ENCODE measurements around the gene KIF17.

The KIF17 gene

DNA sequence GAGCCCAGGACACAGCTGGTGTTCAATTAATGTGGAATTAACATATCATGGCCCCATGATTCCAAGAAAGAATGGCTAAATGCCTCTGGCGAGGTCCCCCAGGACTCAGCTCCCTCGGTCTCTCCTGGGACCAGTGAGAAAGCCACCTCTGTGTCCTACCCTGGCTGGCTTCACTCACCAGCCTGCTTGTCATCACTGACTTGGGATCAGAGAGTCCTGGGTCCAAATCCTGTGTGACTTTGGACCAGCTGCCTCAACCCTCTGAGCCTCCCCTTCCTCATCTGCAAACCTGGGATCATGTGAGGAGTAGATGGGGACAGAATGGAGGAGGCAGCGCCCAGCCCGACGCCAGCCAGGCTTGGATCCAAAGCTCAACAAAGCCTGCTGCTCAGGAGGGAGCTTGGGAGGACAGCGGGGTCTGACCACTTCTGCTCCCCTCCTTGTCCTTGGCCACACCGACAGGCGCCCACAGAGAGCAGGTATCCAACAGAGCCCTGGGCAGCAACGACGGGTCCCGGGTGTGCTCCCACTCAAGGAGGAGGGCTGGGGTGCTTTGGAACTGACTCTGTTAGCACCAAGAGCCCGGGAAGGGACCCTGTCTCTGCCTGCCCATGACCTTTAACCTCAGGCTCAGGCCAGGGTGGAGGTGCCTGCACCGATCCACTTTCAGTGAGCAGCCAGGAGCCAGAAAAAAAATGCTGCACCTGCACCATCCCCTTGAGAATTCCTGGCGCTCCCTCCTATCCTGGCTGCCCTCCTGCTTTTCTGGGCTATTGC lies 11.5 kb upstream of the KIF17 start:
- Mint-ChIP-seq H3K27me3 (ENCODE audit: low read depth, poor library complexity) (peaks cover 68% of the 10 kb centered on the region), H3K36me3 (ENCODE audit: low read depth) (no peaks in the 10 kb centered on the region), H3K9me3 (no peaks in the 10 kb centered on the region), H3K4me1 (peaks cover 27% of the 10 kb centered on the region), H3K27ac (no peak overlapping the region), H3K4me3 (peak overlapping the region; percentile 58)
- no peak for DNase-seq
- TF ChIP-seq, protein P1, sequence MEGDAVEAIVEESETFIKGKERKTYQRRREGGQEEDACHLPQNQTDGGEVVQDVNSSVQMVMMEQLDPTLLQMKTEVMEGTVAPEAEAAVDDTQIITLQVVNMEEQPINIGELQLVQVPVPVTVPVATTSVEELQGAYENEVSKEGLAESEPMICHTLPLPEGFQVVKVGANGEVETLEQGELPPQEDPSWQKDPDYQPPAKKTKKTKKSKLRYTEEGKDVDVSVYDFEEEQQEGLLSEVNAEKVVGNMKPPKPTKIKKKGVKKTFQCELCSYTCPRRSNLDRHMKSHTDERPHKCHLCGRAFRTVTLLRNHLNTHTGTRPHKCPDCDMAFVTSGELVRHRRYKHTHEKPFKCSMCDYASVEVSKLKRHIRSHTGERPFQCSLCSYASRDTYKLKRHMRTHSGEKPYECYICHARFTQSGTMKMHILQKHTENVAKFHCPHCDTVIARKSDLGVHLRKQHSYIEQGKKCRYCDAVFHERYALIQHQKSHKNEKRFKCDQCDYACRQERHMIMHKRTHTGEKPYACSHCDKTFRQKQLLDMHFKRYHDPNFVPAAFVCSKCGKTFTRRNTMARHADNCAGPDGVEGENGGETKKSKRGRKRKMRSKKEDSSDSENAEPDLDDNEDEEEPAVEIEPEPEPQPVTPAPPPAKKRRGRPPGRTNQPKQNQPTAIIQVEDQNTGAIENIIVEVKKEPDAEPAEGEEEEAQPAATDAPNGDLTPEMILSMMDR (IDR thresholded peaks at IDR 0.05), result no peak

GRCh38 chr1:20728371-20729154 lies 10.8 kb upstream of the KIF17 start:
- Mint-ChIP-seq H3K9me3 (no peaks in the 10 kb centered on the region), H3K36me3 (ENCODE audit: low read depth) (no peaks in the 10 kb centered on the region), H3K27me3 (ENCODE audit: low read depth, poor library complexity) (peaks cover 60% of the 10 kb centered on the region), H3K27ac (no peak overlapping the region), H3K4me3 (no peak overlapping the region), H3K4me1 (peaks cover 27% of the 10 kb centered on the region)
- TF ChIP-seq, protein P1 (IDR thresholded peaks at IDR 0.05), result no peak
- DNase-seq, result no peak

GRCh38 chr1:20727746-20728316 lies 10.0 kb upstream of the KIF17 start:
- Mint-ChIP-seq H3K36me3 (ENCODE audit: low read depth) (no peaks in the 10 kb centered on the region), H3K9me3 (no peaks in the 10 kb centered on the region), H3K4me3 (no peak overlapping the region), H3K27ac (no peak overlapping the region), H3K27me3 (ENCODE audit: low read depth, poor library complexity) (peaks cover 52% of the 10 kb centered on the region), H3K4me1 (peaks cover 22% of the 10 kb centered on the region)
- DNase-seq, result no peak
- TF ChIP-seq, protein P1 (IDR thresholded peaks at IDR 0.05), result no peak

DNA sequence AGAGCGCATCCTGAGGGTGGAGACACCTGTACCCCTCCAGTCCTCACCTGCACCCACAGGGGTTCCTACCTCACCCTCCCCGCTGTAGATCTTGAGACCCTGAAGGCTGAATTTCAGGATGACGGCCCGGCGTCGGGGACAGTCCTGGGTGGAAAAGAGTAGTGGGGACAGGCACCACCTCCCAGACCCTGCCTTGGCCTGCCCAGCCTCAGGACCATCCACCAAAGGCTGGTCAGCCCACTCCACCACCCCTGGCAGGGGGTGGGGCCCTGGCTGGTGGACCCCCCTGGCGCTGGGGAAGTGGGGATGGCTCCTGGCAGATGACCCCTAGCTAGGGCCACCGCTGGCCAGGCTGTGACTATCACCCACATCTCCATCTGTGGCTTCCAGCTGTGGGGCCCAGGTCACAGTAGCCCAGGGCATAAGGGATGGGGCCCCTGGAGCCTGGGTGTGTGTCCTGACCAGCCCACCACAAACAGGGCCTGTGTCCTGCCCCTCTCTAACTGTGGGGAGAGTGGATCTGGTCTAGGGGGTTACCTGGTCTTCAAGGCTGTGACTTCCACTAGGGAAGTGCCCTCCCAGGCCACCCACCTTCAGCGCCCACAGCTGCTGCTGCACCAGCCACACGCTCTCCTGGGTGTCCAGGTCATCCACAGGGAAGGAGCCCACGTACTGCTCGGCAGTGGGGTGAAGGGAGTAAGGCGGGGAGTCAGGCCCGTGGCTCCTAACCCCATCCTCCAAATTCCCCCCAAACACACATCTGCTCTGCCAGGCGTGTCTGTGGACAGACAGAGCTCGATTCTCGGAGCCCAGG lies 9.3 kb upstream of the KIF17 start:
- peaks cover 46% of the 10 kb centered on the region for H3K27me3 Mint-ChIP-seq (ENCODE audit: low read depth, poor library complexity)
- no peaks in the 10 kb centered on the region for H3K9me3 Mint-ChIP-seq
- H3K4me3 Mint-ChIP-seq, result no peak overlapping the region
- H3K4me1 Mint-ChIP-seq, result peaks cover 22% of the 10 kb centered on the region
- H3K36me3 Mint-ChIP-seq (ENCODE audit: low read depth), result no peaks in the 10 kb centered on the region
- no peak for DNase-seq
- H3K27ac Mint-ChIP-seq, result no peak overlapping the region
- TF ChIP-seq, protein P1 (IDR thresholded peaks at IDR 0.05), result no peak

- TF ChIP-seq, protein P1 (IDR thresholded peaks at IDR 0.05), result no peak
- H3K9me3 Mint-ChIP-seq, result no peaks in the 10 kb centered on the region
- H3K27me3 Mint-ChIP-seq (ENCODE audit: low read depth, poor library complexity), result peaks cover 43% of the 10 kb centered on the region
- DNase-seq, result no peak
- H3K4me1 Mint-ChIP-seq, result peaks cover 22% of the 10 kb centered on the region
- no peaks in the 10 kb centered on the region for H3K36me3 Mint-ChIP-seq (ENCODE audit: low read depth)
- no peak overlapping the region for H3K27ac Mint-ChIP-seq
- no peak overlapping the region for H3K4me3 Mint-ChIP-seq
Observed at GRCh38 chr1:20726118-20726911, 8.5 kb upstream of the KIF17 start.
